COLO829 (cell line): ENCODE data around the gene VMO1.

Experiments used
- DNase-seq: peaks from one replicate; pipeline ENCODE4 v3.0.0; 2012; ENCODE audit warnings: low spot score

The VMO1 gene

GRCh38 chr17:4796552-4796920, 10.4 kb upstream of the VMO1 start:
- DNase-seq: peak; percentile 63

- no peak for DNase-seq
Measured at GRCh38 chr17:4795168-4795567, 9.0 kb upstream of the VMO1 start.

GRCh38 chr17:4790705-4791088, 4.5 kb upstream of the VMO1 start:
- no peak for DNase-seq

GRCh38 chr17:4789951-4790704, 4.0 kb upstream of the VMO1 start:
- peak; percentile 84 for DNase-seq

- DNase-seq: no peak
Measured at GRCh38 chr17:4789701-4789950, 3.5 kb upstream of the VMO1 start.

GRCh38 chr17:4788807-4789700, 2.9 kb upstream of the VMO1 start, which contains the start of gene GLTPD2:
Gene GLTPD2 (plus strand): TSS chr17:4788964. CDS start chr17:4789012, 48 bp downstream.
- DNase-seq: no peak

- DNase-seq: no peak
Measured at GRCh38 chr17:4788159-4788806, 2.1 kb upstream of the VMO1 start.

- DNase-seq: no peak
Measured at GRCh38 chr17:4786516-4786915, 352 bp upstream of the VMO1 start.

- DNase-seq: no peak
Measured at GRCh38 chr17:4785311-4786105, 656 bp downstream of the VMO1 start.

- DNase-seq: no peak
Measured at GRCh38 chr17:4782652-4783051, 3.5 kb downstream of the VMO1 start.

- DNase-seq: no peak
Measured at GRCh38 chr17:4780325-4780955, 5.7 kb downstream of the VMO1 start.

- DNase-seq: no peak
Measured at GRCh38 chr17:4777969-4778760, 8.0 kb downstream of the VMO1 start.

- DNase-seq: no peak
Measured at GRCh38 chr17:4772235-4772613, 13.9 kb downstream of the VMO1 start.

- DNase-seq: no peak
Measured at GRCh38 chr17:4771519-4772234, 14.5 kb downstream of the VMO1 start, which contains the start of gene TM4SF5. Gene TM4SF5 (plus strand): TSS chr17:4771886. CDS start chr17:4771923, 37 bp downstream.

GRCh38 chr17:4769628-4770027, 16.5 kb downstream of the VMO1 start:
- no peak for DNase-seq

GRCh38 chr17:4768298-4768697, 17.9 kb downstream of the VMO1 start:
- DNase-seq: no peak

GRCh38 chr17:4766723-4767122, 19.4 kb downstream of the VMO1 start:
- no peak for DNase-seq

GRCh38 chr17:4766201-4766600, 20.0 kb downstream of the VMO1 start:
- DNase-seq: no peak

- no peak for DNase-seq
Measured at GRCh38 chr17:4764595-4764994, 21.6 kb downstream of the VMO1 start.

GRCh38 chr17:4759776-4760236, 26.4 kb downstream of the VMO1 start:
- no peak for DNase-seq
